Endometrial microvascular endothelial cells (primary cell): ENCODE measurements around the gene RIPOR2. TPM values are rescaled to one million over a fixed set of nuclear protein-coding genes. Genes with fewer than 3 reads are reported as not detected.
"Not testable (repeated sequence)": the region's sequence is repeated elsewhere in the genome, so short reads cannot be mapped to it uniquely, and the experiment has no call there.

Experiments used
- in situ Hi-C: cut with HindIII; loops from 2 replicates; pipeline ENCODE4 v1.10.0; 2017; ENCODE audit warnings: low sequenced_read_pairs, low pct_unique_long_range_greater_than_20kb; ENCODE audit errors: inconsistent ontology term
- total RNA-seq: library from RNA; depleted of rRNA; stranded (reverse); fragments of >200 nt; gene quantifications from one replicate; pipeline ENCODE4 v1.2.3, GENCODE V29; 2015; ENCODE audit errors: inconsistent ontology term

RIPOR2 gene
- total RNA-seq, 1 donor from 2014 or later = not detected

DNA sequence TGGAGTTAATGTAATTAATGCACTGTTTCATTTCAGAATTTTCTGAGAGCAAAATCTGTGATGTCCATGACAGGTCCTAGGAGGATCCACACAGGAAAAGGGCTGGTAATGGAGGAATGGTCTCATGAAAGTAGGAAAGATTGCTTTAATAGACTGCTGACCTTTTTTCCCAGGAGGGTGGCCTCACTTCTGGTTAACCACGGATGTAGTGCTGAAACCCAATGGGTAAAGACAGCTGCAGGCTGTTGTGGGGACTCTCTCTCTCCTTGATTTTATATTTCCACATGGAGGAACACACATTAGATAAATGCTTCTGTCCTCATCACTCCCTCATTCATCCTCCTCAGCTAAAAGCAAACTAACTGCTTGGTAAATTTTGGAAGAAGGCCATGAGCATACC, 23.6 kb upstream of the RIPOR2 start:
- in situ Hi-C loops = loop anchor here (25.0 kb wide), 1 partner anchor 97 kb away; no protein-coding TSS in a partner anchor

DNA sequence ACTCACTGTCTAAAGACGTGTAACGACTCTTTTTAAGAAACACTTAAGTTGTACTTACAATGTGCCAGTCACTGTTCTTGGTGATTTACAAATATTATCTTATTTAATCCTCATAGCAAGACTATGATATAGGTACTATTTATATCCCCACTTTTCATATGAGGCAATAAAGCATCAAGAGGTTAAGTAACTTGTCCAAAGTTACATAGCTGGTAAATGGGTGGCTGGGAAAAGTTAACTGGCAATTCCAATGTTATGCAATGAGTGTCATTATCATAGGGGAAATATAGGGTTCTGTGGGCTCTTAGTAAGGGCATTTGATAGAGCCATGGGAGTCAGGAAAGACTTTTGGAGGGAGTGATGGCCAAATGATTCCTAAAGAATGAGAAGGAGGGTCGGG, 21.4 kb upstream of the RIPOR2 start:
- in situ Hi-C loops = loop anchor here (25.0 kb wide), 1 partner anchor 95 kb away; no protein-coding TSS in a partner anchor

DNA sequence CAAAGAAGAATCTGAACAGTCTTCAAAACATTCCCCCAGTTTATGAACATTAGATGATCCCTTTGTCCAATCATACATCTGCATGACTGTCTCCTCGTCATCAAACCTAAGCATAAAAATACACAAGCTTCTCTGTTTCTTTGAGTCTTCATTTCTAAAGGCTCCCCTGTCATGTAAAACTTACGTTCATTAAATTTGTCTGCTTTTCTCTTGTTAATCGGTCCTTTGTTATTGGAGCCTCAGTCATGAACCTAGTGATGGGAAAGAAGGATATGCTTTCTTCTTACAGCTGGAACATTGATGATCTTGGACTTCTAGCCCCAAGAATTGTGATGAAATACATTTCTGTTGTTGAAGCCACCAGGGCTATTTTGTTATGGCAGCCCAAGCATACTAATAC, 18.0 kb upstream of the RIPOR2 start:
- in situ Hi-C loops = loop anchor here (25.0 kb wide), 1 partner anchor 91 kb away; no protein-coding TSS in a partner anchor

DNA sequence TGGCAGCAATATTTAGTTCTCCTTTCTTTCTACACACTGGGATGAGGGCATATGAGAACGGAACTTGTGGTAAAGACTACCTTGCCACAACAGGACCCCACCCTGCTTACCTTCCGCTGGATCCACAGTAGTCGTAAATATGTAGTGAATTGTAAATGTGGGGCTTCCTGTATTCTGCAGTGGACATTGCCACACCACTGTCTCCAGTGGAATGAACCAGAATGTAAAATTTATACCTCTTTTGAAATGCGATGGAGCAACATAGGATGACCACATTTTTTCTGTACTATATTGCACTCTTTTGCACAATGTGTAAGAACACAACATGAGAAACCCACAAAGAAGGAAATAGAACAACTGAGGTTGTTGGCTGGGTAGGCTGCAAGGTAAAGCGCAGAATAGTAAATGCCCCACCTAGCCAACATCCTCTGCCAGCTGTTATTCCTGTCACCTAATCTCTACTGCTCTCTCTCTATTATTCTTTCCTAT, 16.1 kb upstream of the RIPOR2 start:
- in situ Hi-C loops = loop anchor here (25.0 kb wide), 1 partner anchor 90 kb away; no protein-coding TSS in a partner anchor

DNA sequence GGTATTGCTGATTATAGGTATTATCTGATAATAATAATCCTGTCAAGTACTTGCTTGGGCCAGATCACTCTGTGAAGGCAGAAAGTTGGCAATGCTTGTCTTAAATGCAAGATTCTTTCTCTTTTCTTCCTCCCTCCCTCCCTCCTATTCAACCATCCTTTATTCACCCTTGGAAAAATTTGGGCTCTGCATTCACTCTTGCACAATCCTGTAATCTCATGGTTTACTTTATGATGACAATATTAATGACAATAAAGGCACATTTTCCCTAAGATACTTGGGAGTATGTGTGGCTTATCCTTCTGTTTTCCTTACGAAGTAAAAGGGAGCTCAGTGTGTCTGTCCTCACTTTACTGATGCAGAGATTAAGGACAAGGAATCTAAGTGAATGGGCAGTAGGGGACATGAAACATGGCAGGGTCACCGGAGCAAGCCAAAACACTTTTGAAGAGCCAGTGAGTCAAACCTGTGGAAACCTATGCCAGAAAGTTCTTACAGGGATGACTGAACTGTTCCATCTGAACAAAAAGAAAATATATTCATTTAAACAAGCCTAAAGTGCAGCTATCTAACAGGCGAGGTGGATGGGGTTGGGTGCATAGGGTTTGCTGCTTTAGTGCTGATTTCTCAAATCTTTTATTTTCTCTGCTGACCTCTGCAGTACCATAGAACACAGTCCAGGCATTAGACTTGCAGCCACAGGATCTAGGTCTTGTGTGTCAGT, 14.6 kb upstream of the RIPOR2 start:
- in situ Hi-C loops = loop anchor here (25.0 kb wide), 1 partner anchor 88 kb away; no protein-coding TSS in a partner anchor

DNA sequence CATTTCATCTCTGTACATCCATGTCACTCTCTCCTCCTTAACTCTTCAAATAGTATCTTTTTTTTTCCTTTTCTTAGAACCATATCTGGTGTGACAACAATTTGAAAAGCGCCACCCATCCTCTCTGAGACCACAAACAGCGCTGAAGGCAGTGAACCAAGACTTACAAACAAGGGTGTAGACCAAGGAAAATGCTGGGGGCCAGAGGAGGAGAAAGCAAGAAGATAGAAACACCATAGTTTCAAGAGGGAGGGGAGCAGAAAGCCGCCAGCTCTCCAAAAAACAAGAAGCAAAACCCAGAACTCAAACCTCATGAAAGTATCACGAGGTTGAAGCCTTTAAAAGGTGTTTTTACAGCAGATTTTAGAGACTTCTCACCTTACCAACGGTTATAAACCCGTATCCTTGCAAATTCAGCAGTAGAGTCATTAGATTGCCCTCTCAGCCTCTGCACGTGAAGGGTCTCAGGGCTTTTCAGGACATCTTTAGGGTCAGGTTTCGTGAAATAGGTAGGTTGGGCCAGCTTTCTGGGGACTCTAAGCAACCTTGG, 13.3 kb upstream of the RIPOR2 start:
- in situ Hi-C loops = no loop called here

DNA sequence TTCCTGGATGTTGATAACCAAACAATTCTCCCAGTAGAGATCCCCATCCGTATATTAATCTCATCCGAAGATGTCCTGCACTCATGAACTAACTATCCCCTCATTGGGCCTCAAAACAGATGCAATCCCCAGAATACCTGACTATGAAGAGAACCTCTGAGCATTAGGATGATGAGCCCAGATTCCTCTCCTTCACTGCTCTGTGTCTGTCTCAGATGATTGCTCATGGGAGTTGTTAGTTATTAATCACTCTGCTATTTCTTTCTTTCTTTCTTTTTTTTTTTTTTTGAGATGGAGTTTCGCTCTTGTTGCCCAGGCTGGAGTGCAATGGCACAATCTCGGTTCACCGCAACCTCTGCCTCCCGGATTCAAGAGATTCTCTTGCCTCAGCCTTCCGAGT, 12.5 kb upstream of the RIPOR2 start:
- in situ Hi-C loops = not testable (repeated sequence)

DNA sequence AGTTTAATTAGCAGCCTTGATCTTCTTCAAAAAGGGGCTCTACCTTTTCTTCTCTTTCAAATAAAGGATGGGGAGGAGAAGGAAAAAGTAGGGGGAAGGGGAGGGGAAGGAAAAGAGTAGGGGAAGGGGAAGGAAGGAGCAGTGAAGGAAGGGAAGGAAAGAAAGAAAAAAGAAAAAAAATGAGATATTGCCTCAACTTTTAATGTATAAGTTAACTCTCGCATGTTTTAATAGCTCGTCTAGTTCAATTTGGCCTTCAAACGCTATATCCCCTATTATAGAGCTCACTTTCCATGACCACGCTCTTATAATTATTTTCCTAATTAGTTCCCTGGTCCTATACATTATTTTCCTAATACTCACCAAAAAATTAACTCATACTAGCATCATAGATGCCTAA, 11.9 kb upstream of the RIPOR2 start:
- in situ Hi-C loops = no loop called here

DNA sequence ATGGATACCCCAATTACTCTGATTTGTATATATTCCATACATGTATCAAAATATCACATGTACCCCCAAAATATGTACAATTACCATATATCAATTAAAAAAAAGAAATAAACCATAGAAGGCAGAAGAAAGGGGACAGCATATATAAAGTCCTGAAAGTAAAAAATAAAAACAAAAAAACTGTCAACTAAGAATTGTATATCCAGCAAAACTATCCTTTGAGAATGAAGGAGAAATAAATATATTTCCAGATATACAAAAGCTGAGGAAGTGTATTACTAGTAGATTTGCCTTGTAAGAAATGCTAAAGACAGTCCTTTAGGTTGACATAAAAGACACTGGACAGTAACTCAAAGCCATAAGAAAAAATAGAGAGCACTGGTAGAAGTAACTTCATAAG, 9.3 kb upstream of the RIPOR2 start:
- in situ Hi-C loops = no loop called here

DNA sequence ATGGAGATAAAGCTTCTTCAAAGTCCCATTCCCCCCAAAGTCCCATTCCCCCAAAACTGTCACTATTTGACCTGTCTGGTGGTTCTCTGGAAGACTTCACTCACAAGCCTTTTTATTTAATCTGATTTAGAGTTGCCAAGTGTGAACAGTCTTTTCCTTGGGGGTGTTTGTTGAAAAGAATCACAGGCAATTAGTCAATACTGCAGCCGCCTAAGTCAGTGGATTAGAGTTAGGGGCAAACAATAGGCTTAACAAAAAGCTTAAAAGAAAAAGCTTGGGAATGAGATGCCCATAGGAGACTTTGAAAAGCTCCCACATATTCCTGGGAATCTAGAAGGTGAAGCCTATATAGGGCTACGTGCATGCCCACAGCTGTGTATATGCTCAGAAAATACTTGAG, 8.0 kb upstream of the RIPOR2 start:
- in situ Hi-C loops = no loop called here

DNA sequence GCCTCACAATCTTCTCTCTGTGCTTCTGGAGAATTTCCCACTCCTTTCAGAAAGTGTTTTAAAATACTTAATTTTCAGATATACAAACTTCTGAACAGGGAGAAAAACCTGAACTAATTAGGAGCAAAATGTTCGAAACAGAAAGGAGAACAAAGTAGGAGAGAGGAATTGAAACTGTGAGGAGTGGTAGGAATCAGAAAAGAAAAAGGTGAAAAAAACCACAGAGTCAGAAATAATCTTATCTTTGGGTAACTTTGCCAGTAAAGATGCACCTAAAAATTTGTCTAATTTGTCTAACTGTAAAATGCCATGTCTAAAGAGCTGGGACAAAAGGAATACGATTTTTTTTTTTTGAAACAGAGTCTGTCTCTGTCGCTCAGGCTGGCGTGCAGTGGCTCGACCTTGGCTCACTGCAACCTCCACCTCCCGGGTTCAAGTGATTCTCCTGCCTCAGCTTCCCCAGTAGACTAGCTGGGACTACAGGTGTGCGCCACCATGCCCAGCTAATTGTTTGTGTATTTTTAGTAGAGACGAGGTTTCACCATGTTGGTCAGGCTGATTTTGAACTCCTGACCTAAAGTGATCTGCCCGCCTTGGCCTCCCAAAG, 4.7 kb upstream of the RIPOR2 start:
- in situ Hi-C loops = no loop called here

DNA sequence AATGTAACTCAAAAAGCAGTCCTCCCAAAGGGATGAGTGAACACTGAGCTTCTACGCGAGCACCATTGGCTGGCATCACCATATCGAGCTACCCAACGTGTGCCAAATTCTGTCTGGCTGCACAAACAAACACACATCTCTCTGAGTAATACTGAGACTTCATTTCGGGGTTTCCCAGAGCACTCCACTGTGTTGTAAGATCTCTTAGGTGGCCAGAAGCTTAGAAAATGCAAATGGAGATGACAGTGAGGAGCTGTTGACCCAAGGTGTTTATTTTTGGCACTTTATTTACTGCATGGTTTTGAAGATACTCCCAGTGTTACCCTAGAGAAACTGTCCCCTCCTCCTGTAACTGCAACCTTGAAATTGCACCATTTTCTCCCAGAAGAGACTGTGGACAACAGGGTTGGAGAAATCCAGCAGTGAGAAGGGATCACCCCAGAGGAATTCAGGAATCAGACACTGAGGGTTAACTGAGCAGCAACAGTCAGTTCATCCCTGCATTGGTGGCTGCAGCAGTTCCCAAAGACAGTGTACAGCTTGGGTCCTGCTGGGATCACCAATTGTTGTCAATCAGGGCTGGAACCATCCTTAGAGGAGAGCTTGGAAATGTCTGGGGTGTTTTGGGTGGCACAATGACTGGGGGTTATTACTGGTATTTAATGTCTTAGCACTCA, 1.0 kb upstream of the RIPOR2 start:
- in situ Hi-C loops = no loop called here

DNA sequence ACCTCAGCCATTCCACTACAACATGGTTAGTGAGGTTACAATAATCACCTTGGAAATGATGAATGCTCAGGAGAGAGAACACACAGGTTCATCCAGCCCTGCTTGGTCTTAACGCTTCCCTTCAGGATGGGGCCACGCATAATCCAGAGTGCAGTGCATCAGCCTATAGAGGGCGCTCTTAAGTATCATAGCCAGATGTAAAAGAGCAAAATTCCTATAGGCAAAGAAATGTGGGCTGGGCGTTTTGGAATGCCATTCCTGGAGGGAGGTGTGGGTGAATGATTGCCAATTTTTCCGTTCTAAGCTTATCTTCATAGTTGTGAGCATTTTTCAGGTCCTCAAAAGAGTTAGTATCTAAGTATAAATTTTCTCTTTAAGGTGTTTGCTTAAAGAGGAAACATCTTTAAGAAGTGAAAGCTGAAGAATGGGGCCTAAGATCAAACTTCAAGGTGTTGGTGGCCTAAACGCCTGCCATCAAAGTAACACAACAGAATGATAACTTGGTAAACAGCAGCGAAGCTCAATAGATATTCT, 1.8 kb downstream of the RIPOR2 start:
- in situ Hi-C loops = no loop called here

DNA sequence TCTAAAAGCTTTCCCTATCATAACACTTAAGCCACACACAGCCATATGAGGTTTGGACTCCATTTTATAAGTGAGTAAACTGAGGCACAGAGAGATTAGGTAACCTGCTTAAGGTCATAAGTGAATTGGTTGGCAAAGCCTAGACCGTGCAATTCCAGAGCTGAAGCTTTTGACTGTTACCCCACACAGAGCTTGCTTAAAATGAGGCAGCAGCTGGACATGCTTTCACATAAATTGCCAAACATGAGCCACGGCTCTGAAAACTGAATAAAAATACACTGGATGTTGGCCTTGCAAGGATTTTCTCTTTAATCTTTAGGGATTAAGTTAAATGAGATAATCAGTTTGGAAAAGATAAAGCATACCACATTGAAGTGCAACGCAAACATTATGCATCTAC, 2.5 kb downstream of the RIPOR2 start:
- in situ Hi-C loops = no loop called here

DNA sequence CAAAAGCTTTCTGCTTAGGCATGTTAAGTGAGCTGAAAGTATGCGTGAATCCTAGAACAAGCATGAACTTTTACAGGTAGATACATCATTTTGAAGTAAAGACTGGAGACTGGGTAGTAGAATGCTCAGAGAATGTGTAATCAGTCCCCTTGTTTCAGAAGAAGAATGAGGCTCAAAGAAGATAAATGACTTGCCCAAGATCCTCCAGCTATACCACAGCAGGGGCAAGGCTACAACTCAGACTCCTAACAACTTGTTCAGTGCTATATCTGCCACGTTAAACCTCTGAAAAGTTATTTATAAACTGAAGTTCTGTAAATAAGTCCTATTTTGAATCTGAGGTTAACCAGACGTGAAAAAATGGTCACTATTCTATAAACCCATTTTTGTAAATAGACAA, 2.9 kb downstream of the RIPOR2 start:
- in situ Hi-C loops = no loop called here

DNA sequence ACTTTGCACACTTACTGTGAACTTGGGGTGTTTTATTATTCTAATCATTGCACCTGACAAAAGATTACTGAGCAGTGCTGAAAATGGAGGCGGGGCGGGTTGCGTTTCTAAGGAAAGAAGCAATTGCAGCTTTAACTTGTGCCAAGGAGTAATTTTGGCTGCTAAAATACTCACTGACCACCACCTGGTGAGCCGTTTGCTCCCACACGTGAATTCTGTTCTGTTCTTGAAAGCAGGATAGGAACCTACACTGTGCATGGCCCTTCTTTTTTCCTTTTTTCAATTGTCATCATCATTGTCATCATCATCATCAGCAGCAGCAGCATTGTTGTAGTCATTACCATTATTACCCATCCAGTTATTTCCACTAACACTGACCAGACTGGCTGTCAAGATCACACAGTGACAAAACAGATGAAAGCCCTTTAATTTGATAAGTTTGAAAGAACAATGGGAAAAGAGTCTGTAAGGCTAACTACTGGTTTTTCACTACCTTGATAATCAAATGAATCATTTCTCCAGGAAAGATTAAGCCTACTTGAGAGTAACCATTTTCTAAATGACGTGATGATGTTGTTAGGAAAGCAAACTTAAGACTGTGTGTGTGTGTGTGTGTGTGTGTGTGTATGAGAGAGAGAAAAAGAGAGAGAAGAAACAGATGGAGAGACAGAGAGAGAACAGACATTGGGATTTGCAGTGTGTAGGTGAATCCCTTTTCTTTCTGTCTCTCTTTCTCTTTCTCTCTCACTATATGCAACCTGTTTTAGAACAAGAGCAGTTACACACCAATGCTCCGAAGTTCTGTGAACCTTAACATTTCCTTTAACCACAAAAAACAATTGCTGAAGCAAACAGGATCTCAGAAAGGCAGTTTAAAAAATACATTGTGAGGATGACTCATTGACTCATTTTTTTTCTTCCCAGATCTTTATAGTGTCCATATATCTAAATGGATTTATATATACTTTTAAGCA, 3.8 kb downstream of the RIPOR2 start:
- in situ Hi-C loops = no loop called here

DNA sequence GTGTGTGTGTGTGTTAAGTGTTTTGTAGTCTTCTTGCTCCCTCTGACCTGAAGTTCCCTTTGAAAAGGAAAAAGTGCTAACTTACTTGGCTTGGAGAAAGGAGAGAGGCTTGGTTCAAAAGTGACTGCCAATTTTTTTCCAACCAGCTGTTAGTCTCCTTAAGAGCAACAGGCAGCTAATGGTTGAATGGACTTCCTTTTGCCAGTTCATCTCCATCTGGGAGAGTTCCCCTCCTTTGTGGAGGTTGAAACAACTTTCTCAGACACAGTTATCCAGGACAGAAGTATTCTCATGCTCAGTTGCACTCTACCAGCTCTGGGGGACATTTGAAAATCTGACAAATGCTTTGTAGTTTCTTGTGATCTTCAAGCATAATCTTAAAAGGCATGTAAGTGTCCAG, 4.5 kb downstream of the RIPOR2 start:
- in situ Hi-C loops = no loop called here

DNA sequence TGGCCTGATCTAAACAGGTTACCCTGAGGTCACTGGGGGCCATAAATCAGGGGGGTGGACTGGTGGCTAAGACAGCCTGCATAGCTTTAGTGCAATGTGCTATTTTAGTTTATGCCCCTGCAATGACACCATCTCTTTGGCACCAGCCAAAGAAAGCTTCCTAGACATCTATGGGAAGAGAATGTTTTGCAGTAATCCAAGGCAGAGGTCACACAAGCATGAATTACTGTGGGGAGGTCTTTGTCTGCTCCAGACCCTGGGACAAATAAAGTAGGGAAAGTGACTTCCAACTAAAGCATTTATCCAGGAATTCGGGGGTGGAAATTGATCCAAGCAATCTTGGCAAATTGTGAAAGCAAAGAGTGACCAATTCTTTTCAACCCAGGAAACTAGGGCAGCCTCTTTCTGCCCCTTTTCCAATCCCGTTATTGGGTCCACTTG, 5.3 kb downstream of the RIPOR2 start:
- in situ Hi-C loops = no loop called here
